Measurements from ENCODE around the gene NTSR1.

The NTSR1 gene

DNA sequence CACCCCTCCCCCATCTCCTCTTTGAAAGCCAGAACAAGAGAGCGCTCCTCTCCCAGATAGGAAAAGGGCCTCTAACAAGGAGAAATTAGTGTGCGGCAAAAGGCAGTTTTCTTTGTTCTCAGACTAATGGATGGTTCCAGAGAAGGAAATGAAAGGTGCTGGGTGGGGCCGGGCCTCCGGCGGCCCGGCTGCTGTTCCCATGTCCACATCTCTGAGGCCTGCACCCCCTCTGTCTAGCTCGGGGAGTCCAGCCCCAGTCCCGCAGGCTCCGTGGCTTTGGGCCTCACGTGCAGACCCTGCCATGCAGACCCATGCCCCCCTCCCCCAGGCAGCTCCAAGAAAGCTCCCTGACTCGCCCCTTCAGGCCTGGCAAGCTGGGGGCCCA, 51.8 kb downstream of the NTSR1 start:
- intact Hi-C loops (cut with DNase I) = no loop called here
- no peak for DNase-seq

DNA sequence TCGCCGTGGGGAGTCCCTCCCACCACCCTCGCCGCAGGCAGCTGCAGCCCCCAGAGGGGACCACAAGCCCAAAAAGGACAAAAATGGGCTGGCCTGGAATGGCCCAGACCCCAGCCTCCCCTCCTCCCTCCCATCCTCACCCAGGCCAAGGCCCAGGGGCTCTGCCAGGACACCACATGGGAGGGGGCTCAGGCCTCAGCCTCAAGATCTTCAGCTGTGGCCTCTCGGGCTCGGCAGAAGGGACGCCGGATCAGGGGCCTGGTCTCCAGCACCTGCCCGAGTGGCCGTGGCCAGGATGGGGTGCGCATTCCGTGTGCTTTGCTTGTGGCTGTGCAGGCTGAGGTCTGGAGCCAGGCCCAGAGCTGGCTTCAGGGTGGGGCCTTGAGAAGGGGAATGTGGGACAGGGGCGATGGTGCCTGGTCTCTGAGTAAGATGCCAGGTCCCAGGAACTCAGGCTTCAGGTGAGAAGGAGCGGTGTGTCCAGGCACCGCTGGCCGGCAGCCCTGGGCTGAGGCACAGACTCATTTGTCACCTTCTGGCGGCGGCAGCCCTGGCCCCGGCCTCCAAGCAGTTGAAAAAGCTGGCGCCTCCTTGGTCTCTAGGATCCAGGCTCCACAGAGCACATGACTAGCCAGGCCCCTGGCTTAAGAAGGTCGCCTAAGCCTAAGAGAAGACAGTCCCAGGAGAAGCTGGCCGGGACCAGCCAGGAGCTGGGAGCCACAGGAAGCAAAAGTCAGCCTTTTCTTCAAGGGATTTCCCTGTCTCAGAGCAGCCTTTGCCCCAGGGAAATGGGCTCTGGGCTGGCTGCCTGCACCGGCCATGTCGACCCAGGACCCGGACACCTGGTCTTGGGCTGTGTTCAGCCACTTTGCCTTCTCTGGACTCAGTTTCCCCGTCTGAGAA, 52.5 kb downstream of the NTSR1 start:
- intact Hi-C loops (cut with DNase I) = no loop called here

DNA sequence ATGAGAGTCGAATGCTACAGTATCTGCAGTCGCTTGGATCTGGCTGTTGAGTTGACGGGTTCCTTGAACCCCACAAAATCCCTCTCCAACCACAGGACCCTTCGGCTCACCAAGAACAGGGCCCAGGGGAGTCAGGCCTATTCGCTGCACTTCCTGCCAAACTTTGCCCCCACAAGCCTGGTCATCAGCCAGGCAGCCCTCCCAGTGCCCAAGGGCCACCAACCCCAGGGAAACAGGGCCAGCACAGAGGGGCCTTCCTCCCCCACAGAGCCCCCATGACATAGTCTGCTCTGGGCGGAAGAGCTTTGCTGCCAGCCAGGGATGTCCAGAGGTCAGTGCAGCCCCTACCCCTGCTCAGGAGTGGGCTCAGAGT, 53.1 kb downstream of the NTSR1 start:
- DNase-seq = no peak
- intact Hi-C loops (cut with DNase I) = no loop called here

More for the DNA sequence above, 52.5 kb downstream of the NTSR1 start:
- DNase-seq = peak in 1 of 42 donors; percentile 45

DNA sequence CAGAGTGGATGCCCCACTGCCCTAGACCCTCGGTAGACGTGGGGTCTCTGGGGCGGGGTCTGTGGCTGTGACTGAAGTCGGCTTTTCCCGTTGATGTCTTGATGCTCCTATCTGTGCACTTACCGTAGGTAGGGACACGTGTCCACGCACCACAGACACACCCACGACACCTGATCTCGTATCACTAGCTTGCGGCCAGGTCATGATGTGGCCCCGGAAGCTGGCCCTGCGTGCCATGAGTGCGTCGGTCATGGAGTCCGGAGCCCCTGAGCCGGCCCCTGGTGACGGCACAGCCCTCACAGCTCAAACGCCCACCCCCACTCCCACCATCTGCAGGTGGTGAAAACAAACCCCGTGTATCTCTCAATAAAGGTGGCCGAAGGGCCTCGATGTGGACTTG, 53.7 kb downstream of the NTSR1 start:
- intact Hi-C loops (cut with DNase I) = no loop called here
- DNase-seq = no peak

DNA sequence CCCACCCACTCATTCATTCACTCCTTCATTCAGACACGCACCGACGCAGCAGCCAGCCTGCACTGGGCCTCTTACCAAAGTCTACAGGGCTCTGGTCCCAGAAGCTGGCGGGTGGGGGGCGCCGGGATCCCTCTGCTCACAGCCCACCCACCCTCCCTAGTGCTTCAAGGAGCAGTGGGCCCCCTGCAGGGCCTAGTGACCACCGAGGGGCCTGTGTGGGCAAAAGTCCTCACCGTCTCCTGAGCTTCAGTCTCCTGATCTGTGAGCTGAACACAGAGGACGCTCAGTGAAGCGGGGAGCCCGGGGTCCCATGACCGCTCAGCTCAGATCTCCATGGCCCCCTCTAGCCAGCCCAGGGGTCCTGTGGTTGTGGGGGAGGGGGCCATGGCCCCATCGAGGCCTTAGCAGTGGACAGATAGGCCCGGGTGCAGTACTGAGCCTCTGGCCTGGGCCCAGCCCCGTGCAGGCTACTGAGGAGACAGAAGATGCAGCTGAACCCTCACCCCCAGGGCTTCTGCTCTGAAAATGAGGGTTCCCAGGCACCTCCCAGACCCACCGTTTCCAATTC, 54.2 kb downstream of the NTSR1 start:
- intact Hi-C loops (cut with DNase I) = no loop called here
- DNase-seq = no peak

DNA sequence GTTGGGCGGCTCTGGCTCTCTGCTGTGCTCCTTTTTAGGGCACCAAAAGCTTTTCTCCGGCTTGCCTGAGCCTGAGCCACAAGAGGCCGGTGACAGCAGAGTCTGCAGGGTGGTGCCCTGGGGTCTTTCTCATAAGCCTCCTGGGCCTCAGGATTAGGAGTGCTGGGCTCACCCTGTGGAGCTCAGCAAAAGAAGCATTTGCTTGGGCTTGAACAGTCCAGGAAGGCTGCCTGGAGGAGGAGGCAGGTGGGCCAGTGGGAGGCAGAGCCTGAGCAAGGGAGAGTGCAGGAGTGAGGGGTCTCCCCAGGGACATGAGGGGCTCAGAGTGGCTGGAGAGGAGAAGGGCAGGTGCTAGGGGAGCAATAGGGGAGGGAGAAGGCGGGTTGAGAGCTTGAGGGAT, 54.8 kb downstream of the NTSR1 start:
- intact Hi-C loops (cut with DNase I) = no loop called here
- no peak for DNase-seq

DNA sequence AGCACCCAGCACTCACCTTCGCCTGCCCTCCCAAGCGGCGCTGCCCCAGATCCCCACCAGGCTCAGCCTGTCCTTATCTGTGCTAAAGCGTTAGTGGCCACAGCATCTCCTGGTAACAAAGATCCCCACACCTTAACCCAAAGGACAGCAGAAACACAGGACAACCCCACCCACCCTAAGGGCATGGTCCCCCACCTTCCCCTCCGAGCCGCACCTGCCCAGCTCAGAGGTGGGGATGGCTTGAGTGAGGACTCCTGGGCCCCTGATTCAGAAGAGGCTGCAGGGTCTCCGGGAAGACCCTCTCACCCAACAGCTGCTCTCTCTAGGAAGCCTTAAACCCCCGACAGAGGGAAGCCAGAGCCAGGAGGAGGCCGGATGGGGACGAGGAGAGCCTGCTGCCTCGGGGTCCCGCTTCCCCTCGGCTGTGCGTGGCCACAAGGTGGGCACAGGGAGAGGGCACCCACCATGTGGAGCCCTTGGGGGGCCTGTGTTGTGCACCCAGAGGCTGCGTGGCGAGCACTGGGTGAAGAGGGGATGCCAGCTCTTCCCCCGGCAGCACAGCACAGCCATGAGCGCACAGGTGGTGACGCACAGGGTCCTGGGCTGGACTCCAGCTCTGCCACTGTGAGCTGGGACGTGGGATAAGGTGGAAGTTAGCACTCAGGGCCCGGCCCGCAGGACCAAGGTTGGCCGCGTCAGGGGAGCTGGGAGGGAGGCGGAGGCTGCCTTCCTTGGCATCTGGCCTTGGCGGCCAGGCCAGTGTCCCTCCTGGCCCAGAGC, 55.7 kb downstream of the NTSR1 start:
- intact Hi-C loops (cut with DNase I) = no loop called here
- DNase-seq = no peak

DNA sequence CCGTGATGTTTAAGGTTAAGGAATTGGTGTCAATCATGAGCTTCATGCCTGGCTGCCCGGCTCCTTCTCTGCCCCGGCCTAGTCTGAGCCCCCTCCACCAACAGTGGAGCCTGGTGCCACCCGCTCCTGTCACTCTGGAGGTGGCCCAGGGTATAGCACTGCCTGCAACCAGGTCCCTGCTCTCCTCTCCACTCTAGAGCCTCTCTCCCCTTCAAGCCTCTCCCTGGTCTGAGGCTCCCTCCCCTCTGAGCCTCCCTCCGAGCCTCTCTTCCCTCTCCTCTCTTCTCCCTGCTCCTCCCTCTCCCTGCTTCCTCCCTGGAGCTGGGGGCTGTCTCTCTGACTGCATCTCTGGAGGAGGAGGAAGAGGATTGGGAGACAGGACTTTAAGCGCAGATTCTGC, 56.4 kb downstream of the NTSR1 start:
- intact Hi-C loops (cut with DNase I) = no loop called here
- peak in 2 of 42 donors; percentile 10 to 29 for DNase-seq

DNA sequence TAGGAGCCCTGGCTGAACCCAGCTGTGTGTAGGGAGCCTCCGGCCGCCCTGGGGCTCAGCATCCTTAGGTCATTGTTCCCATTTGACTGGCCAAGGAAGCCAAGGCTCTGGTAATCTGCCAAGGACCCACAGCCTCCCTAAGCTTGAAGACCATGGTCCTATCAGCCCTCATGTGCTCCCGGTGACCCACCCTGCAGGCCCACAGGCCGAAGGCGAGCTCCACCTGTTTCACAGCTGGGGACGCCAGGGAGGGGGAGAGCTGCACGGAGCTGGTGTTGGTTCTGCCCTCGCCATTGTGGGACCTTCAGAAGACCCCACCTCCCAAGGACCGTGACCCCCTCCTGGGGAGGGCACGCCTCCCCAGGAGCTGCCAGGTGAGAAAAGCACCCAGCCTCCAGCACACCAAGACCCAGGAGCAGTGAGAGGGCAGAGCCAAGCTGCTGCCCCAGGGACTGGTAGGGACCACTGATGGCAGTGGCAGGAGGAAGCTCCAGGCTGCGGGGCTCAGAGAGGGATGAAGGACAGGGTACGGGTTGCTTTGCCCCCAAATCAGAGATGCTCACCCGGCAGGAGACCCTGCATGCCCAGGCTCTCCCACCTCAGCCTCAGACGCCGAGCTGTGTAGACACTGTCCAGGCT, 56.9 kb downstream of the NTSR1 start:
- intact Hi-C loops (cut with DNase I) = no loop called here

DNA sequence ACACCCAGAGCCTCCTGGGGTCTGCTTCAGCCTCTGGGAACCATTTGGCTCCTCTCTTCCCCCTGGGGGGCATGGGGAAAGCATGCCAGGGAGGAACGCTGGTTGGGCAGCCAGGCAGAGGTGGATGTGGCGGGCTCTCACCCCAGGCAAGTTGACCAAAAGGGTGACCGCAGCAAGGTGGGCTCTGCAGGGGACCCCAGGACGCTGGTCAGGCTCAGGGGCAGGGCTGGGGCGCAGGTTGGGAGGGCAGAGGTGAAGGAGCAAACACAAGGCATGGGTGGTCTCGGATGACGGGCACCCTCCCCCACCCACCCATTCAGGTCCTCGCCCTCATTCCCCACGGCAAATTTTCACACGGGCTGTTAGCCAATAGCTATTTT, 57.4 kb downstream of the NTSR1 start:
- intact Hi-C loops (cut with DNase I) = no loop called here
- DNase-seq = no peak

More for the DNA sequence above, 56.9 kb downstream of the NTSR1 start:
- no peak for DNase-seq

DNA sequence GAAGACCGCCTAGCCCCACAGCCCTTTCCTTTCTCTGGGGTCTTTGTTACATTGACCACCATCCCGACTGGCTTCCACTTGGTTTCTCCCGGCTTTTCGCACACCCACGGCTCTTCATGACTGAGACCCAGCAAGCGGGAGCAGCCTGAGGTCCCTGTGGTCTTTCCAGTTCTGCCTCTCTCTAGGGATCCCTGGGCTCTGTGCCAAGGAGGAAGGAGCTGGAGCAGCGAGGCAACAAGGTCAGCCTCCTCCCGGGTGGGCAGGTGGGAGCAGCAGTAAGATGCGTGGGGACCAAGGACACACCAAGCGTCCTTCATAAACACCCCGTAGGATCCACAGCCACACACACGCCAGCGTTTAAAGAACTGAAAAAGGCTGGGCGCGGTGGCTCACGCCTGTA, 58.1 kb downstream of the NTSR1 start:
- intact Hi-C loops (cut with DNase I) = no loop called here
- no peak for DNase-seq

DNA sequence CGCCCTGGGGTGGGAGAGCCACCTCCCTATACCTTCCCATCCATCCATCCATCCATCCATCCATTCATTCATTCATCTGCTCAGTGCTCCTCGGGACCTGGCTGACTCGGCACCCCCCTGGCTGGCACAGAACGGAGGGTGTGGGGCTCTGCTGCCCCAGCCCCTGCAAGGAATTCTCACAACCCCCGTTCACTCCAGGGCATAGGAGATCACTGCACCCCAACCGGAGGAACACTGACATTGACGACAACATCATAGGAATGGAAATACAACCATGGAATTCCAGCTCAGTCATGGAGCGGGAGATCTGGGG, 59.6 kb downstream of the NTSR1 start:
- no peak for DNase-seq
- intact Hi-C loops (cut with DNase I) = no loop called here

DNA sequence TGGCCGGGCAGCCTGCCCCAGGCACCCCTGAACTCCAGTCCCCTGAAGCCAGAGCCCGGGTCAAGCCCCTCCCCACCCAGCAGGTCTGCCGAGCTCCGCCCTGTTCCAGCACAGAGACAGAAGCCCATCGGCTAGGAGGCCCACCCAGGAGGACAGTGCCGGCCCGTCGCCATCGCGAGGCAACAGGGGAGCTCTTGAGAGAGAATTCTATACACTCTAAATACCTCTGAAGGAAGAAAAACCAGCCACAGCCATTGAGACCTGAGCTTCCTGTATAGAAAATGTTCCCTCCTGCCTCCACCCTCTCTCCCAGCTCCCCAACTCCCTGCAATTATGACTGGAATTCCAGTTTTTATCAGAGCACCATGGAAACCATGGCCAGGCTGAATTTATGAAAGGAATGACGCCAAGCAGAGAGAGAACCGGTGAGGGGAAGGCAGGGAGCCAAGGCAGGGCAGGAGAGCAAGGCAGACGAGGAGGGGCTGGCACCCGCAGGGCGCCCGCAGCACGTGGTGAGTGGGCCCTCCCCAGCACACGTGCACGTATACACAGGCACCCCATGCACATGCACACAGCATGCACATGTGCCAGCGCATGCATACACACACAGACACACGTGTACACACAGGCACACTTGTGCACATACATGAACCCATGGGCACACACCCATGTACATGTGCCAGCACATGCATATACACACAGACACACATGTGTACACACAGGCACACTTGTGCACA, 60.1 kb downstream of the NTSR1 start:
- DNase-seq = peak in 11 of 42 donors; percentile 23 to 47 (median 32)

DNA sequence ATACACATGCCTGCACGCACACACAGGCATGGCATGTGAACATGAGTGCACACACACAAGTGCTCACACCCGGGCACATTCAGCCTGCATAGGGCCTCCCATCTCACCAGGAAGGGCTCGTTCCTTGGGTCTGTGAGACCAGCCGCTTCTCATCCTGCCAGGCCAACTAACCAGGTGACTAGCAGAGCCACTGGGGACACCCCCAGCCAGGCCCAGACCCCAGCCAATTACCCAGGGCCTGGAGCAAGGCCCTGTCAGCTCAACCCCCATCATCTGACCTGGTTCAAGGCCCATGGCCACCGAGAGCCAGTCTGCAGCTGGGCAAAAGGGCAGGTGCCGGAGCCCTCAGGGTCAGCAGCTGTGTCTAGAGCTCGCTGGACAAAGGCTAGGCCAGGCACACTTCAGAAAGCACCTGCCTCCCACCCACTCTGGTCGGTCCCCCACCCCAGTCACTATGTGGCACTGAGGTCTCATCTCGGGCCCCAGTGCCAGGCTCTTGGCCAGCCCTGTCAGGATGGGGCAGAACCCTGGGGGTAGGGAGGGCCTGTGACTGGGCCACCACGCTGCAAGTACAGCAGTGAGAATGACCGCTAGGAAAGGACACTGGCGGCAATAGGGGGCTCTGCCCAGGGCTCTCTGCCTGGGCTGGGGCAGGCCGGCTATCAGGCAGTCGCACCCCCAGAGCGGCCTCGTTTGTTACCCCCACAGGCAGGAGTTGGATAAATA, 60.9 kb downstream of the NTSR1 start:
- DNase-seq = peak in 1 of 42 donors; percentile 1
- intact Hi-C loops (cut with DNase I) = no loop called here

More for the DNA sequence above, 60.1 kb downstream of the NTSR1 start:
- intact Hi-C loops (cut with DNase I) = no loop called here

DNA sequence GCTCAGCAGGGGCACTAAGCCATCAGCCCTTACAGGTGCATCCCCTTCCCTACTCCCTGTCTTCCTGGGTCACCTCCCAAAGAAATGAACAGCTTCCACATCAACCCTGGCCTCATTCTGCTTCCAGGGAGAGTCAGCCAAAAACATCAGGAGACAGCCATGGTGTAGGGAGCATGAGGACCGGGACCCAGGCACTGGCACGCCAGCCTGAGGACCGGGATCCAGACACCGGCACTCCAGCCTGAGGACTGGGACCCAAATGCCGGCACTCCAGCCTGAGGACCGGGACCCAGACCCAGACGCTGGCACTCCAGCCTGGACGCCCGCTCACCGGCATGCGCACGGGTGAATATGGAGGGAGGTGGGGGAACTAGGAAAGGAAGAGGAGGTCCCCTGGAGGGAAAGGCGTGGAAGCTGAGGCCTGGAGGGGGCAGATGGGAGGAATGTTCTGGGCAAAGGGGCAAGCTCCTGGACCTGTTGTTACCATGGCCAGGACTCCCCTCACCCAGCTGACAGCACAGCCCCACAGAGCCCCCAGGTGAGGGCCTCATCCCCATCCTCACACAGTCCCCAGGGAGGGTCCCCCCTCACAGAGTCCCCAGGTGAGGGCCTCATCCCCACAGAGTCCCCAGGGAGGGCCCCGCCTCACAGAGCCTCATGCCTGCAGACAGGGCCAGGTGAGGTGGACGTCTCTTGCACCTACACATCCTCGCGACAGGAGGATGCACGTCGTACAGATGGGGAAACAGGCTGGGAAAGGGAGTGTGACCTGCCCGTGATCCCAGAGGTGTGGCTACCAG, 61.7 kb downstream of the NTSR1 start:
- DNase-seq = no peak

DNA sequence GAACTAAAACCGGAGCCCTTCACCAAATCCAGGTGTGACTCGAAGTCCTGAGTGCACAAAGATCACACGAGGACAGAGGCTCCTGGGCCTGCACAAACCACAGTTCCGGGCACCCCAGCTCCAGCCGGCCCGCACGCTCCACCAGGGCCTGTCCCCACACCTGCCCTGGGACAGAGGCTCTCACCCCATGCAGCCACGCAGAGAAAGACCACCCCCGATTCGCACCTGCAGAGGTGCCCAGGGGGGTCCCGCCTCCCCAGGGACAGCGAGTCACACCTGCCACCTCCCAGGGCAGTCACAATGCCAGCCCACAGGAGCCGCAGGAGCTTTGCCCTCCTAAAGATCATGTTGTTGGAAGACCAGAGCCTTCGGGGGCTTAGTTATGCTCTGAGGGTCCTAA, 62.3 kb downstream of the NTSR1 start:
- DNase-seq = no peak
- intact Hi-C loops (cut with DNase I) = no loop called here

More for the DNA sequence above, 61.7 kb downstream of the NTSR1 start:
- intact Hi-C loops (cut with DNase I) = no loop called here

DNA sequence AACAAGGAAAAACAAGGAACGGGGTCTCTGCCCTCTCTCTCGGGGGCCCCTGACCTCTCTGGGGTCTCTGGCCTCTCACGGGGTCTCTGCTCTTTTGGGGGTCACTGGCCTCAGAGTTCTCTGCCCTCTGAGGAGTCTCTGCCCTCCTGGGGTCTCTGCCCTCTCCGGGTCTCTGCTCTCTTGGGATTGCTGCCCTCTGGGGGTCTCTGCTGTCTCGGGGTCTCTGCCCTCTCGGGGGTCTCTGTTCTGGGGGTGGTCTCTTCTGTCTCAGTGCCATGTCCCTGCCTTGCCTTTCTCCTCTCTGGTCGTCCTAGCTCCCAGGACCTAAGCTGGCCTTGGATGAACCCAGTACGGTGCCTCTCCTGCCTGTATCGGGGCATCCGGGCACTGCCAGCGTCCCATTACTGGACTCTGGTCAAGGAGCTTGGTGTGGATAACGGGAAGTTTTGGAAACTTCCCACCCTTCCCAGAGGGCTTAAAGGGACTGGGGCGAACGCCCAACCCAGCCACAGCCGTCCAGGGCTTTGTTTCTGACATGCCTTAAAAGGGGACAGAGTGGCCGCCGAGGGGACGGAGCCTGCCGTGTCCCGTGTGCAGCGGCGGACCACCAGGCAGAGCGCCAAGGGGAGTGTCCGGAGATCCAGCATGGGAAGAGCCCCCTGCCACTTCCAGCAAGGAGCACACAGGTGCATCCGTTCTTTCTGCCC, 62.9 kb downstream of the NTSR1 start:
- no peak for DNase-seq
- intact Hi-C loops (cut with DNase I) = no loop called here
